Brain pericyte (primary cell): ENCODE results near the gene ENTREP1.

Experiments
- DNase-seq: peaks from one replicate; pipeline ENCODE4 v3.0.0-alpha.2; 2012; ENCODE audit warnings: low read depth, low spot score

ENTREP1 gene

GRCh38 chr9:69319324-69320025 lies 5.5 kb upstream of the ENTREP1 start:
- no peak for DNase-seq

GRCh38 chr9:69322256-69322655 lies 2.8 kb upstream of the ENTREP1 start:
- no peak for DNase-seq

GRCh38 chr9:69323861-69324260 lies 1.2 kb upstream of the ENTREP1 start:
- DNase-seq: no peak

GRCh38 chr9:69325409-69326212 lies 596 bp downstream of the ENTREP1 start:
- no peak for DNase-seq

GRCh38 chr9:69326261-69326660 lies 1.2 kb downstream of the ENTREP1 start:
- no peak for DNase-seq

GRCh38 chr9:69330580-69330979 lies 5.6 kb downstream of the ENTREP1 start:
- no peak for DNase-seq

- DNase-seq: no peak
These were observed 6.4 kb downstream of the ENTREP1 start for GRCh38 chr9:69331444-69331843.

- DNase-seq: no peak
These were observed 7.2 kb downstream of the ENTREP1 start for GRCh38 chr9:69332067-69332685.

- no peak for DNase-seq
These were observed 8.7 kb downstream of the ENTREP1 start for GRCh38 chr9:69333716-69334115.

GRCh38 chr9:69334317-69334716 lies 9.3 kb downstream of the ENTREP1 start:
- no peak for DNase-seq

GRCh38 chr9:69339620-69340019 lies 14.6 kb downstream of the ENTREP1 start:
- DNase-seq: no peak

GRCh38 chr9:69340631-69341030 lies 15.6 kb downstream of the ENTREP1 start:
- no peak for DNase-seq

GRCh38 chr9:69342769-69343168 lies 17.8 kb downstream of the ENTREP1 start:
- DNase-seq: no peak

GRCh38 chr9:69344459-69344858 lies 19.4 kb downstream of the ENTREP1 start:
- DNase-seq: no peak

- no peak for DNase-seq
These were observed 21.8 kb downstream of the ENTREP1 start for GRCh38 chr9:69346596-69347390.

- no peak for DNase-seq
These were observed 22.6 kb downstream of the ENTREP1 start for GRCh38 chr9:69347607-69348006.

- DNase-seq: no peak
These were observed 26.2 kb downstream of the ENTREP1 start for GRCh38 chr9:69351227-69351626.

GRCh38 chr9:69355232-69355631 lies 30.2 kb downstream of the ENTREP1 start:
- DNase-seq: no peak

GRCh38 chr9:69357030-69357775 lies 32.2 kb downstream of the ENTREP1 start:
- DNase-seq: no peak

GRCh38 chr9:69357821-69358220 lies 32.8 kb downstream of the ENTREP1 start:
- no peak for DNase-seq

- DNase-seq: no peak
These were observed 38.2 kb downstream of the ENTREP1 start for GRCh38 chr9:69363191-69363590.
